HG03025 (cell line): Measurements from ENCODE around the gene DMRTB1.

ENCODE experiments used
- ATAC-seq: cut with Tn5 transposase; IDR thresholded peaks from one replicate; pipeline ENCODE4 v1.9.1; 2021; ENCODE audit warnings: mild to moderate bottlenecking, moderate library complexity; ENCODE audit not compliant: unreplicated experiment, low FRiP score

The DMRTB1 gene

GRCh38 chr1:53459321-53460175 lies at the start of gene DMRTB1:
Gene DMRTB1 (plus strand): TSS chr1:53459399. CDS start chr1:53459454, 55 bp downstream.
- no peak for ATAC-seq

GRCh38 chr1:53409695-53410094 lies 49.5 kb upstream of the DMRTB1 start:
- ATAC-seq, result no peak

GRCh38 chr1:53410100-53410541 lies 49.1 kb upstream of the DMRTB1 start:
- no peak for ATAC-seq

GRCh38 chr1:53410701-53411100 lies 48.5 kb upstream of the DMRTB1 start:
- ATAC-seq, result no peak

GRCh38 chr1:53411541-53412152 lies 47.6 kb upstream of the DMRTB1 start:
- no peak for ATAC-seq

- ATAC-seq, result no peak
Observed at GRCh38 chr1:53412285-53413174, 46.7 kb upstream of the DMRTB1 start.

GRCh38 chr1:53413175-53414001 lies 45.8 kb upstream of the DMRTB1 start:
- ATAC-seq, result no peak

- no peak for ATAC-seq
Observed at GRCh38 chr1:53414632-53415031, 44.6 kb upstream of the DMRTB1 start.

GRCh38 chr1:53415432-53415831 lies 43.8 kb upstream of the DMRTB1 start:
- ATAC-seq, result no peak

GRCh38 chr1:53416269-53416813 lies 42.9 kb upstream of the DMRTB1 start:
- no peak for ATAC-seq

- no peak for ATAC-seq
Observed at GRCh38 chr1:53417074-53417511, 42.1 kb upstream of the DMRTB1 start.

- ATAC-seq, result no peak
Observed at GRCh38 chr1:53419034-53419433, 40.2 kb upstream of the DMRTB1 start.

- no peak for ATAC-seq
Observed at GRCh38 chr1:53420341-53420740, 38.9 kb upstream of the DMRTB1 start.

- no peak for ATAC-seq
Observed at GRCh38 chr1:53421208-53421607, 38.0 kb upstream of the DMRTB1 start.

- no peak for ATAC-seq
Observed at GRCh38 chr1:53430261-53430660, 28.9 kb upstream of the DMRTB1 start.

GRCh38 chr1:53430779-53431178 lies 28.4 kb upstream of the DMRTB1 start:
- ATAC-seq, result no peak

GRCh38 chr1:53431244-53431643 lies 28.0 kb upstream of the DMRTB1 start:
- ATAC-seq, result no peak

GRCh38 chr1:53431805-53432565 lies 27.2 kb upstream of the DMRTB1 start:
- no peak for ATAC-seq

- ATAC-seq, result no peak
Observed at GRCh38 chr1:53432611-53433010, 26.6 kb upstream of the DMRTB1 start.
